GM12865 (cell line): ENCODE measurements around the gene RSF1.
"Not testable (repeated sequence)": the region's sequence is repeated elsewhere in the genome, so short reads cannot be mapped to it uniquely, and the experiment has no call there.

Experiments used
- DNase-seq: peaks from one replicate; pipeline ENCODE4 v3.0.0; 2010; ENCODE audit warnings: low read depth
- H3K4me3 ChIP-seq: 2 replicates; pipeline ENCODE4 v1.5.1; 2011; ENCODE audit warnings: mild to moderate bottlenecking, low read depth, low read length, control low read depth
- CTCF ChIP-seq: IDR thresholded peaks from 2 replicates; pipeline ENCODE4 v1.5.1; 2011; ENCODE audit warnings: low read length, control low read depth, low read depth, inconsistent platforms; ENCODE audit not compliant: insufficient read depth; ENCODE audit errors: missing control alignments

RSF1 gene

GRCh38 chr11:77636731-77637344 lies 183.7 kb downstream of the RSF1 start:
- peak overlapping the region; percentile 83 for H3K4me3 ChIP-seq
- no peak for TF ChIP-seq CTCF
- peak; percentile 26 for DNase-seq

DNA sequence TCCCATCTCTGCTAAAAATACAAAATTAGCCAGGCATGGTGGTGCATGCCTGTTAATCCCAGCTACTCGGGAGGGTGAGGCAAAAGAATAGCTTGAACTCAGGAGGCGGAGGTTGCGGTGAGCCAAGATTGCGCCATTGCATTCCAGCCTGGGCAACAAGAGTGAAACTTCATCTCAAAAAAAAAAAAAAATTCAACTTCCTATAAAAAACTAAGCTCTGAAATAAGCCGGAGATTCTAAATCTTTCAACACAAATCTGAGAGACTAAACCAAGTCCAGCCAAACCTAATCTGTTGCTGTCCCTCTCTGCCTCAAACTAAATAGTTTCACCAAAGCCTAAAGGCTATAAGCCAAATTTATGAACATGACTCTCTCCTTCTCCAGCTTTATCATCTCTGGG lies 186.6 kb downstream of the RSF1 start:
- DNase-seq, H3K4me3 ChIP-seq: not testable (repeated sequence)

GRCh38 chr11:77630157-77630710 lies 190.3 kb downstream of the RSF1 start:
- no peak overlapping the region for H3K4me3 ChIP-seq
- no peak for DNase-seq
- no peak for TF ChIP-seq CTCF

- peak; percentile 66 for DNase-seq
- no peak overlapping the region for H3K4me3 ChIP-seq
- peak; percentile 66 for TF ChIP-seq CTCF
Observed at GRCh38 chr11:77619576-77620198, 200.8 kb downstream of the RSF1 start.

- no peak for DNase-seq
Observed at GRCh38 chr11:77617892-77618291, 202.6 kb downstream of the RSF1 start.

GRCh38 chr11:77611921-77612320 lies 208.6 kb downstream of the RSF1 start:
- H3K4me3 ChIP-seq = no peak overlapping the region
- no peak for DNase-seq
- no peak for TF ChIP-seq CTCF

More at GRCh38 chr11:77617892-77618291, 202.6 kb downstream of the RSF1 start:
- TF ChIP-seq CTCF = no peak
- H3K4me3 ChIP-seq = no peak overlapping the region
